NCI-H2029 (cell line): ENCODE measurements around the gene PLEKHO2.

Experiments
- DNase-seq: peaks from one replicate; lab custom pipeline; 2025; lab: John Stamatoyannopoulos, UW

The PLEKHO2 gene

GRCh38 chr15:64892847-64893403, 51.2 kb downstream of the PLEKHO2 start:
- no peak for DNase-seq

- DNase-seq = peak; percentile 60
These were observed 52.0 kb downstream of the PLEKHO2 start for GRCh38 chr15:64893481-64894394.

DNA sequence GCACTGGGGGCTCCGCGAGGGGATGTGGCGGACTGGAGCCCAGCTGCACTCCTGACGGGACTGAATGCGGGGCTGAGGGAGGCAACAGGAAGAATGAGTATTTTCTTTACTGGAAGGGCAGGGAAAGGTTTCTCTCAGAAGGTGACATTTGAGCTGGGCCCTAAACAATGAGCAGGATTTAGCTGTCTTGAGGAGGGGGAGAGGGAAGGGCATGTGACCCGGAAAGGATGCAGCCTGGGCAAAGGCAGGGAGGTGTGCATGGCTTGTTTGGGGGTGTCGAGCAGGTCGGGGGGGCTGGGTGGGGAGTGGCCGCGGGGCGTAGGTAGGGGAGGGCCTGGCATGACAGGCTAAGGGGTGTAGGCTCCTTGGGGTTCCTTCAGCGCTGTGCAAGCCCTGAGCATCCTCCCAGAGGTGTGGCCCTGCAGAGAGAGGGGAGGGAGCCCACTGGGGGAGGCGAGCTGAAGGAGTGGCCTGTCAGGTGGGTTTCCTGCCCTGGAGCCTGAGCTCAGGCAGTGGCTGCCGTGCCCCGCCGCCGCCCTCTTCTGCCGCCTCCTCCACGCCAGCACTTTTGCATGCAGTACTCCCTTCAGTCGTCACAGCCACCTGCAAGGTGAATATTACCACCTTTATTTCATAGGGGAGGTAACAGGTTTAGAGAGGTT, 52.8 kb downstream of the PLEKHO2 start:
- DNase-seq = no peak

GRCh38 chr15:64895285-64896065, 53.8 kb downstream of the PLEKHO2 start:
- no peak for DNase-seq

DNA sequence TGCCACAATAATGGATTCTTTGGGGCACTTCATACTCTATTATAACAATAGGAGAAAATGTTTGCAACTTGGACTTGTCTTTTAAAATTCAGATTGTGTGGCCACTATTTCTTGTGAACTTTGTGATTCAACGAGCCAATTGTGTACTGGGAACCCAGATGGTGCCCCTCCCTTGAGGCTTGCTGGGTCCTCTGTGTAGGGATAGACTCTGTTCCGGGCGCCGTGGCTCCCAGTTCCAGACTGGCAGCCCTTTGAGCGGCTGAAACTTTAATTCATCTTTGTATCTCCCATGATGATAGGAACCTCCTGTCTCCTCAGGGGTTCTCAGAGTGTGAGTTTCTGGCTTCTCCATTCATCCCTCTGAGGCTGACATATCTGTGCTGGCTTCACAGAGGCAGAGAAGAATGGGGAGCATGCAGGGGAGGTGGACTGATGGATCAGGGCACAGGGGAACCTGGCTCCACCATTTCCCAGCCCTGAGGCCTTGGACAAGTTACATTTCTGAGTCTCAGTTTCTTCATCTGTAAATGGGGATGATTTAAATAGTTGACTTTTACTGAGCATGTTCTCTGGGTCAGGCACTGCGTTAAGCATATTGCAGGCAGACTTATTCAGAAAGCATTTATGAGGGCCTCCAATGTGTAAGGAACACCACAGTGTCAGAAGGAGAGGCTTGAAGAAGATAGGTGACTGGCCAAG, 54.8 kb downstream of the PLEKHO2 start:
- DNase-seq = no peak

DNA sequence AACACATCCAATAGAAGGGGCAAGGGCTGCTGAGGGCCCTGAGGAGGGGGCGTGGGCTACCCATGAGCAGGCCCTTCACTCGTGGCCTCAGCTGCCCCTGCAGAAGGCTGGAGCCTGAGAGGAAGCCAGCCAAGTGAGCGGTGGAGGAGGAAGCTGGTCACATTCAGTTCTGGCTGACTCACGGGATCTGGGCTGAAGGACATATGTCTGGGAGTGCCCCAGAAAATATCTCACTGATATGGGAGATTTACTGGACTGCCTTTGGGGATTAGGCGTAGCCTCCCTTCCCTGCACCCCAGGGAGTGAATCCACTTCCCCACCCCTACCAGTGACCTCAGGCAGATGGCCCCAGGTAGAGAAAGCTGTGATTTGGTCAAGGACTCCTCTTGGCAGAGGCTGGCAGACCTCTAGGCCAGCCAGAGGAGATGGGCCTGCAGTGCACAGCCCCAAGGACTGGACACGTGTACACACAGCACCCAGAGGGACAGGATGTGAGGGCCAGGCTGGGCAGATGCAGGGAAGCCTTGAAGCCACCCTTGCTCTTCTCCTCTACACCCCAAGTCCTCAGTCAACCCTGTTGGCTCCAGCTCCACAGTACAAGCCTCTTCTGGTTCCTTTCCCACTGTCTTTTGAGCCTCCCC, 55.8 kb downstream of the PLEKHO2 start:
- DNase-seq = no peak

- DNase-seq = no peak
These were observed 56.7 kb downstream of the PLEKHO2 start for GRCh38 chr15:64898406-64898805.

- DNase-seq = no peak
These were observed 59.4 kb downstream of the PLEKHO2 start for GRCh38 chr15:64901141-64901540.

DNA sequence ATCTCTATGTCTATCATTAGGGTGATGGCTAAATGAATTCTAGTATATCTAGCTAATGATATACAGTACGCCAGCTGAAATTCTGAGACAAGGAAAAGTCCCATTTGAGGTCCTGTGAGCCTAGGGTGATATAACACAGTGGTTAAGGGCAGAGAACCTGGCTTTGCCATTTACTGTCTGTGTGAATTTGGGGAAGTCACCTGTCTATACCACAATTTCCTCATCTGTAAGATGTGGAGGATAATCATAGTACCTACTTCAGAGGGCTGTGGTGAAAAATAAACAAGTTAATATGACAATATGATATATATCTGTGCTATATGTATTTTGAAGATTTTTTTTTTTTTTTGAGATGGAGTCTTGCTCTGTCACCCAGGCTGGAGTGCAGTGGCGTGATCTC, 60.2 kb downstream of the PLEKHO2 start:
- DNase-seq = no peak

GRCh38 chr15:64902863-64903262, 61.1 kb downstream of the PLEKHO2 start:
- DNase-seq = no peak

- no peak for DNase-seq
These were observed 61.7 kb downstream of the PLEKHO2 start for GRCh38 chr15:64903326-64903950.

DNA sequence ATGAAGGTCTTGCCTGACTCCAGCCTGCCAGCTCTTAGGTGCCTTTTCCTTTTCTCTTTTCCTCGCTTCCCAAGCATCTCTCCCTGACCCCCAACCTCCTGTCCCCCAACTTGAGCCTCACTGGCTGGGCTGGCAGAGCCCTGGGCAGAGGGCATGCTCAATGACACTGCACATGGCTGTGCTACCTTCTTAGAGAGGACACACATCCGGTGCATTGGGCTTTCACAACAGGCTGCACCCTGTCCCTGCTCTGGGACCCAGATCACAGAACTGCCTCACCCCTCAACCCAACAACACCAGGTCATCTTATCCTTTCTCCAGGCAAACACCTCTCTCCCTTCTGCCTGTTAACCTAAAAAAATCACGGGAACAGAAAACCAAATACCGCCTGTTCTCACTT, 62.5 kb downstream of the PLEKHO2 start:
- no peak for DNase-seq

DNA sequence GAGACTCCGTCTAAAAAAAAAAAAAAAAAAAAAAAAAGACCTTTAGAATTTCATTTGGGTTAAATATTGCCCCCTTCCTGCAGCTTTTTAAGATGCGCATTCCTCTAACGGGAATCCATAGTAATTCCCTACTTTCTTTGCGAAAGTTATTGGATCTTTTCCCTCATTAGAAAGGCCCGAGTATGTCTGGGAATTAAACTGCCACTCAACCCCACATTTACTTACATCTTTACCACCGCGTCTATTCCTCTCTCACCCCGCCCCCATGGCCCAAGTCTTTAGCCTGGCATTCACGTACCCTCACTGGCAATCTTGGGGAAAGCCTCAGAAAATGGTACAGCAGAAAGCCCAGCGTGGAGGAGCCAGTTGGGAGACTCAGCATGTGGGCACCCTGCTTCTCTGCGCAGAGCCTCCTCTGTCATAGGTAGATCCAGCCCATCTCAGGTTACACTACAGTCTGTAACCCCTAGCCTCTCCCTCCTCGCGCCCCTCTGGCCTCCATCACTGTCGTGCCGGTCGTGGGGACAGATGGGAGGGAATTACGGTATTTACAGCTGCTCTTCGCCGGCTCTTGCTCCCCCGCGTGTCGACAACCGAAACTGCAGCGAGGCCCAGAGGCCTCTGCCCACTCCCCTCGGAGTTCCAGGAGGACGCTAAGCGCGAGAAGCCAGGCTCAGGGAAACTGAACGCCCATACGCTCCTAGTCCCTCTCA, 63.6 kb downstream of the PLEKHO2 start:
- no peak for DNase-seq

DNA sequence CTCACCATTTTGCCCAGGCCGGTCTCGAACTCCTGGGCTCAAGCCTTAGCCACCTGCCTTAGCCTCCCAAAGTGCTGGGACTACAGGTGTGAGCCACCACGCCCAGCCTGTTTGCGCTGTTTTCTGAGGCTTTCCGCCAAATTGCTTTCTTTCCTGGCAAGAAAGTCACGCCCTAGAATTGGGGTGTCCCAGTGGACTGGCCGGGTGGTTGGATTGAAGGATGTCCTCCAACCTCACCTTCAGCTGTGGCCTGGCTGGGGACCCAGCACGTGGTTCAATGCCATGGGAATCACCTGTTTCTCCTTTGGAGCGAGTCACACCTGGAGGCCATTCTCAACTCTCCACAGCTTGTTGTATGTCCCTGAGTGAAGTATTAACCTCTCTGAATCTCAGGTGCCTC, 64.2 kb downstream of the PLEKHO2 start:
- DNase-seq = no peak

- DNase-seq = no peak
These were observed 64.7 kb downstream of the PLEKHO2 start for GRCh38 chr15:64906402-64906801.

- DNase-seq = no peak
These were observed 66.3 kb downstream of the PLEKHO2 start for GRCh38 chr15:64907991-64908390.

DNA sequence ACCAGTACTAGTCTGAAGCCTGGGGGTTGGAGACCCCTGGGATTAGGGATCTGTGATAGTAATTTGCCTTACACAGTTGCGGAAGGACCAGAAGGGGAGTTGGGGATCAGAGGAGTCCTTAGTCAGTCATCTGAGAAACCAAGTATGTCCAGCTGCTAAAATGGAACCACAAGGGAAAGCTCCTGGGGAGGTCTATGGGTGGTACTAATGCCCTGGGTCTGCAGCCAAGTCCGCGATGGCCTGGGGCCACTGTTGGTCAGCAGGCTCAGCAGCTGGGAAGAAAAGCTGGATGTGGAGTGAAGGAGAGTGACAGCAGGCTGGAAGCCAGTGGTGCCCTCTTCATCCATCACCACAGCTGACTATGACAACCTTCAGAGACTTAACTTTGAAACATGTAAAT, 67.8 kb downstream of the PLEKHO2 start:
- DNase-seq = no peak

GRCh38 chr15:64911311-64912186, 69.8 kb downstream of the PLEKHO2 start, which contains the start of gene ANKDD1A:
ANKDD1A (plus strand) TSS chr15:64911902; CDS start chr15:64911931, 29 bp downstream.
- DNase-seq = no peak
